ENCODE data around the gene ZNF282.
A peak's percentile ranks its signal among the peaks of the same experiment; 100 is the strongest.
"Not testable (repeated sequence)": the region's sequence is repeated elsewhere in the genome, so short reads cannot be mapped to it uniquely, and the experiment has no call there.

The ZNF282 gene

GRCh38 chr7:149255174-149255573, 59.8 kb downstream of the ZNF282 start:
- no peak for DNase-seq (ENCODE audit: low read depth in 2 of 2)

GRCh38 chr7:149256568-149256967, 61.2 kb downstream of the ZNF282 start:
- no peak for DNase-seq (ENCODE audit: low read depth in 2 of 2)

DNA sequence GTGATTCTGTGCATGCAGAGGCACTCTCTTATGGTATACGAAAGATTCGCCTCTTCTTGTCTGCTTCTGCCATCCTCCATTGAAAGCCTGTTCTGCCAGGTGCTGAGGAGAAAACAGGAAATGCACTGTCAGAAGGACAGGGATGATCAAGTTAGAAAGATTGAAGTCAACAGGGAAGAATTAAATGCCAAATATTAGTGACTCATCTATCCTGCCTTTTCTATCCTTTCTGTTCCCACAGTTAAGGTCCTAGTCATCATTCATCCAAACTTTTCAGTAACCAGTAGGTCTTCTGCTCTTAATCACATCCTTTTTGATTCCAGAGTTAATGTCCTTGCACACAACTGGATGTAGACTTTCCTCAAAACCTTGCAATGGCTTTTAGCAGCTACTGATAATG, 61.8 kb downstream of the ZNF282 start:
- no peak for DNase-seq (ENCODE audit: low read depth in 2 of 2)

DNA sequence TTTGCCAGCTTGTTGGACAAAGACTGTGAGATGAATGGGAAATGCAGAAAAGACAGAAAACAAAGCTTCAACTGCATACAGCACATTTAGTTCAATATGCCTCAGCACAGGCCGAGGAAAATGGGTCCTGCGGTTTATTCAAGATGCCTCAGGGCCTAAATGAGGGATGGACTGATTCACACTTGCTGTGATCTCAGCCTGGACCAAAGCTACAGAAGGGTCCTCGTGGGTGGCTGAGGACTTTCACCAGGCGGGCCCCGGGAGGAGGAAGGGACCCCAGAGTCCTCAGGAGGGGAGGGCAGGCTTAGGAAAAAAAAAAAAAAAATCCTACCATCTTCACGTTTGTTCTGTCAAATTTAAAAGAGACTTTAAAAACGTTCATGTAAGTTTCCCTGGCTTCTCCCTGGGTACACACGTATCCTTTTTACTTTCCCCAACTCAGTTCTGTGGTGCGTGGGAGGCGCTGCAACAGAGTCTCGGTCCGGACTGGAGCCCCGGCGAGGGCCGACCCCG, 66.0 kb downstream of the ZNF282 start:
- DNase-seq (ENCODE audit: low read depth in 2 of 2), result peak; percentile 16 to 32

DNA sequence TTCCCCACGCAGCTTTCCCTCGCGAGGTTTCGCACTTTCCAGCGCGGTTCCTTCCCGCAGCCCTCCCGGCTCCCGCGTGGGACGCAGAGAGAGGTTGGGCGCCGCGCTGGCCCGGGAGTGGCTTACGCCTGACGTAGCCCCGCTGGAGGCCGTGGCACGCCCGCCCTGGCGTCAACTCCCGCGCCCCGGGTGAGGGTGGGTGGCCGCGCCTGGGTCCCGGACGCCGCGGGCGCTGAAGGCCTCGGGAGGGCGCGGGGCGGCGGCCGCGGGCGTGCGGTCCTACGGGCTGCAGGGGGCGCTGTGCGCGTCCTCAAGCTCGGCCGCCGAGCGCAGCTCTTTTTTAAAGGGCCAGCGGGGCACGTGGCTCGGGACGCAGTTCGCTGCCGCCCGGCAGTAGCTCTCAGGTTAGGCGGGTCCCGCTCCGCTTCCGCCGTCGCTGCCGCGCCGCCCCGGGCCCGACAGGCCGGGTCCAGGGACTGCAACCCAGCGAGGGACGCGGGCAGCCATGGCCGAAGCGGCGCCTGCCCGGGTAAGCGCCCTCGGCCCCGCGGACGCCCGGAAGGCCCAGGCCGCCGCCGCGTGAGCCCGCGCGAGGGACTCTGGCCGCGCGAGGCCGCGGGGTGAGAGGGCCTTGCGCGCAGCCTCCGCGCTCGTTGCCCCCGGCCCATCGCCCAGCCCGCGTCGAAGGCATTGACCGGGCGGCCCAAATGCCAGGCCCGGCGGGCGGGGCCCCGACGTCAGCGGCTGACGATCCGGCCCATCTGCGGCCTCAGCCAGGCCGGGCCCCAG, 66.7 kb downstream of the ZNF282 start, which contains the start of gene ZNF783:
Gene ZNF783, plus strand, starts transcription at position 368 of the 789 bp plus-strand sequence. Its CDS starts 138 bp downstream, at position 506.
- peak; percentile 78 to 83 for DNase-seq (ENCODE audit: low read depth in 2 of 2)

- DNase-seq (ENCODE audit: low read depth in 2 of 2), result no peak
Observed at GRCh38 chr7:149266451-149266850, 71.1 kb downstream of the ZNF282 start.

- DNase-seq (ENCODE audit: low read depth in 2 of 2), result no peak
Observed at GRCh38 chr7:149267733-149268132, 72.4 kb downstream of the ZNF282 start.

GRCh38 chr7:149274424-149274823, 79.1 kb downstream of the ZNF282 start:
- not testable (repeated sequence) for DNase-seq (ENCODE audit: low read depth in 2 of 2)

Measured in stimulated activated CD8-positive, alpha-beta memory T cell treated with anti-CD3 and anti-CD28 coated beads, Interleukin-15, amount 100 ng/mL, for 48 hours (primary cell).